Urinary bladder (tissue), 4 donors: ENCODE data around the gene KCNN4. TPM values are rescaled to one million over a fixed set of nuclear protein-coding genes. Genes with fewer than 3 reads are reported as not detected.

Source experiments
- DNase-seq: peaks from one replicate; pipeline ENCODE4 v3.0.0-alpha.2; 2015; ENCODE audit errors: extremely low spot score
- H3K27ac ChIP-seq: one replicate; pipeline ENCODE4 v1.5.1; 2013; ENCODE audit warnings: low read depth, mild to moderate bottlenecking, moderate library complexity
- H3K36me3 ChIP-seq: one replicate; pipeline ENCODE4 v1.6.1; 2013; ENCODE audit warnings: mild to moderate bottlenecking, moderate library complexity; ENCODE audit not compliant: insufficient read depth
- H3K4me1 ChIP-seq: one replicate; pipeline ENCODE4 v1.6.1; 2013; ENCODE audit warnings: mild to moderate bottlenecking, moderate library complexity; ENCODE audit not compliant: insufficient read depth
- H3K4me3 ChIP-seq: one replicate; pipeline ENCODE4 v1.5.1; 2013; ENCODE audit warnings: low read depth, low read length
- WGBS: extraction: QIAGEN DNeasy Blood & Tissue Kit; methylation state at CpG from one replicate; pipeline ENCODE4 v1.1.7; 2013; 5-methylcytosine and 5-hydroxymethylcytosine counted together
- polyA plus RNA-seq: library from polyadenylated mRNA; stranded (reverse); fragments of 200-250 nt; gene quantifications from one replicate; pipeline ENCODE4 v1.2.3, GENCODE V29; 2013
- total RNA-seq: library from RNA; depleted of rRNA; stranded (reverse); fragments of >200 nt; gene quantifications from one replicate; pipeline ENCODE4 v1.2.3, GENCODE V29; 2014
- donor health status: healthy with polysubstance abuse.
- donor health status: healthy.

Gene KCNN4
- total and polyA plus RNA-seq, 2 donors = 4.3 to 14.3 TPM

DNA sequence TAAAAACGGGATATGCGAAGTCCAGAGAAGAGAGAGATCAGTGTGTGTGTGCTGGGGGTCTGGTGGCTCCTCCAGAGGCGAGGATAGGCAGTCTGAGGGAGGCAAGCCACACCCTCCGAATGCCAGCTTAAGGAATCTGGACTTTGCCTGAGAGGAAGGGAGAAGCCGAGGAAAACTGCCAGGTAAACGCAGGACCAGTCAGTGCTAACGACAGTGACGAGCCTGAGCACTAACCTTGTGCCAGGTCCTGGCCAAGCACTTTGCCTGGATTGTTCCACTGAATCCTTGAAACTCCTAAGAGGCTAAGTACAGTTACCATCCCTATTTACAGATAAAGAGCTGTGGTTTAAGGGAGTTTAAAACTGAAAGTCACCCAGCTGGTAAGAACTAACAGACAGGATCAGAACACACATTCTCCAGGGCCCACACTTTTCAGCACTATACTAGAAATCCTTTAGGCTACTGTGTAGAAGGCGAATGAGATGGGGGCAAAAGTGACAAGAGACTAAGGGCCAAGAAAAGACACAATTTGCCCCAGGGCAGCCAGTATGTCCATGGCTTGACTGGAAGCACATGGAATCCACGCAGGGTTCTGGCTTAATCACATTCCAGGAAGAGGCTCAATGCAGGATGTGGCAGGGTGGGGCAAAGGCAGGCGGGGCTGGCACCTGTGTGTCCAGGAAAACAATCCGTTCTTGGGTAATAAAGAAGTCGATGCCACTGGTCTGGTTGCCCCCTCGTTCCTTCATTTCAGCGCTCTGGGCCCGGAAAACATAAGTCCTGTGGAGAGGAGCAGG, 41.1 kb downstream of the KCNN4 start:
- Histone ChIP-seq H3K4me3 (no peak overlapping the region), H3K36me3 (no peaks in the 10 kb centered on the region), H3K27ac (no peak overlapping the region), H3K4me1 (no peaks in the 10 kb centered on the region)
- no peak for DNase-seq
- 80% methylated on average over 16 of the region's 16 CpGs for WGBS

DNA sequence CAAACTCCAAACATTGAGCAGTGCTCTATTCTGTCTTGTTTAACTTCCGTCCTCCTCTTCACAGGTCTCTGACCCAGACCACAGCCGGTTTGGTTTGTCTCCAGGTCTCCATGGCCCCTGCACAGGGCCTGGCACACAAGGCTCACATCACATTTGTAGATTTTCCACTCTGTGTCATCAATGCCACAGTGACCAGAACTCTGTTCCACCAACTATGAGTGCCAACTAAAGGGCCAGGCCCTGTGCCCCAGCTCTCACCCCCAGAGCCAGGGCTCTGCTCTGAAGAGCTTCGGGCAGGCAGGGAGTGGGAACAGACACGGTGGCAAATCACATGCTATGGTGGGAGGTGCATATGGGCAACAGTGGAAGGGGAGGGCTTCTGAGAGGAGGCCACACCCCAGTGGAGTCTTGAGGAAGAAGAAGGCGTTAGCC, 42.0 kb downstream of the KCNN4 start:
- Histone ChIP-seq H3K4me3 (no peak overlapping the region), H3K27ac (no peak overlapping the region), H3K36me3 (no peaks in the 10 kb centered on the region), H3K4me1 (no peaks in the 10 kb centered on the region)
- WGBS = 61% methylated on average over 5 of the region's 5 CpGs
- DNase-seq = no peak

DNA sequence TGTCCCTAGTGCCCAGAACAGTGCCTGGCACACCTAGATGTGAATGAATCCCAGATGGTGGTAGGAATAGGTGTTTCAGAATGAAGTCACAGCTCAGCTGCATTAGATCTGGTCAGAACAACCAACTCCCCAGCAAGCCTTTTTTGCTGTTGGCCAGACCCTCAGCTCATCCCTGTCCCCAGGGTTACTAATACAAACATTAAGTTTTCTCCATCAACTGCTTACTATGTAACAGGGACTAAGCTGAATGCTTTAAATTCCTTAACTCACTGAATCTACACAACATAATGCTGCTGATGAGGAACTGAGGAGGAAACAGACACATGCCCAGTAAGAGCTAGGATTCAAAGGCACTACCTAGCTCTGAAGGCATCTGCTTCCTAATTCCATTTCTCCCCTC, 44.8 kb downstream of the KCNN4 start:
- Histone ChIP-seq H3K4me3 (no peak overlapping the region), H3K4me1 (no peaks in the 10 kb centered on the region), H3K36me3 (no peaks in the 10 kb centered on the region), H3K27ac (no peak overlapping the region)
- no peak for DNase-seq

DNA sequence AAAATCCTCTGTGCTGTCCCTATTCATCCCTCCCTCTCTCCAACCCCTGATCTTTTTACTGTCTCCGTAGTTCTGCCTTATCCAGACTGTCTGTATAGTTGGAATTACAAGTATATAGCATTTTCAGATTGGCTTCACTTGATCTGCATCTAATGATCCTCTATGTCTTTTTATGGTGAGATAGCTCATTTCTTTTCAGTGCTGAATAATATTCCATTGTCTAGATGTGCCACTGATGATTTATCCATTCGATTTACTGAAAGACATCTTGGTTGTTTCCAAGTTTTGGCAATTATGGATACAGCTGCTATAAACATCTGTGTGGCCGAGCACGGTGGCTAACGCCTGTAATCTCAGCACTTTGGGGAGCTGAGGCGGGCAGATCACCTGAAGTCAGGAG, 45.8 kb downstream of the KCNN4 start:
- Histone ChIP-seq H3K4me1 (no peaks in the 10 kb centered on the region), H3K4me3 (no peak overlapping the region), H3K27ac (no peak overlapping the region), H3K36me3 (no peaks in the 10 kb centered on the region)
- 97% methylated on average over 6 of the region's 6 CpGs for WGBS
- DNase-seq = no peak

DNA sequence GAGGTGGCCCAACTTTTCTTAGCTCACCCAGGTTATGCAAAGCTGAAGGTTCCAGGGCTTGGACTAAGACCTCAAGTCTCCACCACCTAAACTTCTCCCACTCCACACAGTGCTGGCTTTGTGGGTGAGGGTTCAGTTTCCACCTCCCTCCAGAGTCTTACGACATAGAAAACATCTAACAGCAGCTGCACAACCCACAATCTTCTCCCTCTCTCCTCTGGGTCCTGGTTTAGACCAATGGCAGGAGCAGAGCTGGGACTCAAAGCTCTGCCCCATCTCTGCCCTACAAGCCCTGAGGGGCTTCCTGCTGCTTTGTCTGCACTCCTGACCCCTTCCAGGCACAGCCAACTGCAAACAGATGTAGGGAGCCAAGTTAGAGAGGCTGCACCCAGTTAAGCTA, 48.9 kb downstream of the KCNN4 start:
- WGBS = 74% methylated on average over 1 of the region's 1 CpG
- no peak overlapping the region for H3K4me3 ChIP-seq
- no peaks in the 10 kb centered on the region for H3K36me3 ChIP-seq
- no peak for DNase-seq
- no peaks in the 10 kb centered on the region for H3K4me1 ChIP-seq
- no peak overlapping the region for H3K27ac ChIP-seq

DNA sequence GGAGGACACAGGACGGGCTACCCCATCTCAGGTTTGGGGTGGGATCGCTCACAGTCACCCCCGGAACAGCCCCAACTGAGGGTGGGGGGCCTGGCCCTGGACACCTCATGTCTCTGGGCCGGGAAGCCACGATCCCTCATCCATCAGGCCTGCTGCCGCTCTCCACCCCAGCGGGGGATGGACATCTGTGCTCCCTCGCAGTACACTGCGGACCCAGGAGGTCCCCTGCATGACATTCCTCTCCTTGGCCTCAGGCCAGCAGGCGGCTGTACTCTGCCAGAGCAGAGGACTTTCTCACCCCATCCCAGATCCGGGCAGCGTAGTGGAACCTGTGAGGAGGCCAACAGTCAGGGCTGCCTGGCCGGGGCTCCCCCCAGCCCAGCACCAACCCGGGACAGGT, 49.4 kb downstream of the KCNN4 start:
- H3K27ac ChIP-seq = no peak overlapping the region
- H3K4me1 ChIP-seq = no peaks in the 10 kb centered on the region
- no peak overlapping the region for H3K4me3 ChIP-seq
- no peak for DNase-seq
- WGBS = 84% methylated on average over 14 of the region's 14 CpGs
- H3K36me3 ChIP-seq = no peaks in the 10 kb centered on the region

DNA sequence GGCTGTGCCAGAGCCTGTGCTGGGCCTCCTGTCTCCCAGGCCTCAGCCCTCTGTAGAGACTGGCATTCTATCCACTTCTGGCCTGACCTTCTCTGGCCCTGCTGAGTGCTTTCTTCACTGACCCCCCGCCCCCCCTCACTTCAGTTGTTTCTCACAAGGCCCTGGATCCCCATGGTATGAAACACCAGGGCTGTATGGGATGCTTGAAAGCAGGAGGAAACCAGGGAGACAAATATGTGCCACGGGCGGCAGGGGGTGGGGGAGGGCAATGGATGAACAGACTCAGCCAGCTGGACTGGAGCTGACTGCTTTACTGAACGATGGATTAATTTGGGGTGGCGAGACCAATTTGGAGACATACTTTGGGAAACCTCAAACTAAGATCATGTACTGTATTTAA, 50.9 kb downstream of the KCNN4 start:
- 81% methylated on average over 5 of the region's 5 CpGs for WGBS
- H3K36me3 ChIP-seq = no peaks in the 10 kb centered on the region

DNA sequence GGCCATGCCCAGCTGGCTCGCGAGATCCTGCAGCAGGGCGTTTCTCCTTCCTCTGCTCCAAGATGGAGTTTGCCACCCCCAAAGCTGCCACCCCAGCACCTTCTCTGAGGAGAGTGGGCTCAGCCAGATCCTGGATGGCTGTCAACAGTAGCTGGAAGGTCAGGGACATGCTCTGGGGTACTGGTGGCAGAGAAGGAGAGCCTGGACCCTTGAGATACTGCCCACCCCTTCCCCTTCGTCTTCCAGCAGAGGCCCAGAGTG, 53.2 kb downstream of the KCNN4 start:
- Histone ChIP-seq H3K4me3 (no peak overlapping the region), H3K36me3 (no peaks in the 10 kb centered on the region), H3K4me1 (no peaks in the 10 kb centered on the region), H3K27ac (no peak overlapping the region)
- no peak for DNase-seq
- WGBS = 77% methylated on average over 4 of the region's 4 CpGs

More for the DNA sequence above, 50.9 kb downstream of the KCNN4 start:
- H3K27ac ChIP-seq = no peak overlapping the region
- no peaks in the 10 kb centered on the region for H3K4me1 ChIP-seq
- H3K4me3 ChIP-seq = no peak overlapping the region
- no peak for DNase-seq

DNA sequence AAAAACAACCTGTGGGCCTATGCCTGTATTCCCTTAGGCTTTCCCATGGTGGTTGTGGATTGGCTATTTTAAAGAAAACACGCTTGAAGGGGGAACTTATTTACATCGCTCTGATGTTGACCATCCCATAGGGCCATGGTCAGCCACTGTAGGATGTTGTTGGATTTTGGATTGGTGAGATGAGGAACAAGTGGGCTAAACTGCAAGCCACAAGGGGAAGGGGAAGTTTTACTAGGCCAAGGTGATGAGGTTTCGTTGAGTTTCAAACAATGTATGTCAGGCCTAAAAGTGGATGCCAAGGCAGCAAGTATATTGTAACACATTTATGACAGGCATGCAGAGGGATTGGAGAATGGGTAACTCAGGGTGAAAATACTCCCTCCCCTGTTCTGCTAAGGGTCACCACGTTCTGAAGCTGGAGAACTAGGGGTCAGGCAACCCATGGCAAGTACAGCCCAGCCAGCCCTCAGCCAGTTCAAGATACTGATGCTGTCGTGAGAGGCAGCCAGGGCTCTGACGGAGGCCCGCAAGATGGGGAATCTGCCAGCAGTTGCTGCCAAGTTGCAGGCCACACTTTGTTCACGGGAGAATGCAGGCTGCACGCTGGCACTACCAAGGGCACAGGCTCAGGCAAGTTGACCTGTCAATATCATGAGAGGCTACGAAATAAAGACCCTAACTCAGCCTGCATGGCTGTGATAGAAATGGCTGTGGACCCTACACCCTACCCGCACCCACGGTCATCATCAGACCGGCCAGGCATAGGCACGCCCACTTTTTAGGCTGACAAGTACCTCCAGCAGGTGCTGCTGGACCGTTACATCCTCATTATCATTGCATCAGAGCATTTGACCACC, 53.8 kb downstream of the KCNN4 start:
- 60% methylated on average over 15 of the region's 15 CpGs for WGBS

DNA sequence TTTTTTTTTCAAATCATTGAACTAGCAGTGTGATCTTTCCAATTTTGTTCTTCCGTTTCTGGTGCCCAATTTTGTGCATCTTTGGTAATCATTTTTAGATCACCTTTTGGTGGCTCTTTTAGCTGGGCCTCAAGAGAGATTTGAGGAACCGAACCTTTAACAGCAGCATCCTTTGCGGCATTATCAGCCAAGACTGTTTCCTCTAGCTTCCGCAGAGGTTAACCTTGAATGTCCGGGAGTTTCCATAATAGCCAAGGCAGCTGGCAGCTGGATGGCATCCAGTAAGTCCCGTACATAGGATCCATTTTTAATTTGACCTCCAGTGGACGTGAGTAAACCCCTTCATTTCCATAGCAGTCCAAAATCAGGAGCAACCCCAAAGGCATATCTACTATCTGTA, 55.3 kb downstream of the KCNN4 start:
- no peak overlapping the region for H3K4me3 ChIP-seq
- 43% methylated on average over 7 of the region's 7 CpGs for WGBS
- H3K27ac ChIP-seq = no peak overlapping the region
- DNase-seq = no peak
- H3K4me1 ChIP-seq = no peaks in the 10 kb centered on the region
- H3K36me3 ChIP-seq = no peaks in the 10 kb centered on the region

More for the DNA sequence above, 53.8 kb downstream of the KCNN4 start:
- Histone ChIP-seq H3K4me1 (no peaks in the 10 kb centered on the region), H3K4me3 (no peak overlapping the region), H3K27ac (no peak overlapping the region), H3K36me3 (no peaks in the 10 kb centered on the region)
- DNase-seq = no peak

DNA sequence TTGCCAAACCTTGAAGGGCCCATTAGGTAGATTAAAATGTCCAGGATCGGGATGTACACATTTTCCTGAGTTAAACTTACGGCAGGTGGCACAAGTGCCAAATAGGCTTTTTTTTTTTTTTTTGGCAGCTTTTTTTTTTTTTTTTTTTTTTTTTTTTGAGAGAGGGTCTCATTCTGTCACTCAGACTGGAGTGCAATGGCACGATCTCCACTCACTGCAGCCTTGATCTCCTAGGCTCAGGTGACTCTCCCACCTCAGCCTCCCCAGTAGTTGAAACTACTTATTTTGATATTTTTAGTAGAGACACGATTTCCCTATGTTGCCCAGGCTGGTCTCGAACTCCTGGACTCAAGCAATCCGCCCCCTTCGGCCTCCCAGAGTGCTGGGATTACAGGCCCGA, 55.9 kb downstream of the KCNN4 start:
- Histone ChIP-seq H3K4me3 (no peak overlapping the region), H3K4me1 (no peaks in the 10 kb centered on the region), H3K36me3 (no peaks in the 10 kb centered on the region), H3K27ac (no peak overlapping the region)
- no peak for DNase-seq
- 74% methylated on average over 8 of the region's 8 CpGs for WGBS

DNA sequence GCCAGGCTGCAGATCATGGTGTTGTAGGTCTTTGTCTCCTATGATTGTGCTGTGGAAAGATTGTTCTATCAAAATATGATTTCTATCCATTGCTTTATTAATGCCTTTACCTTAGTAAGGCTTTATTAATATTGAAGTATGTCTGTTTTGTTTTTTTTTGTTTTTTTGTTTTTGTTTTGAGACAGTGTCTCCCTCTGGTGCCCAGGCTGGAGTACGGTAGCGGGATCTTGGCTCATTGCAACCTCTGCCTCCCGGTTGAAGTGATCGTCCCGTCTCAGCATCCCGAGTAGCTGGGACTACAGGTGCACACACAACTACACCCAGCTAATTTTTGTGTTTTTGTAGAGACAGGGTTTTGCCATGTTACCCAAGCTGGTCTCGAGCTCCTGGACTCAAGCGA, 57.2 kb downstream of the KCNN4 start:
- WGBS = 58% methylated on average over 8 of the region's 8 CpGs

DNA sequence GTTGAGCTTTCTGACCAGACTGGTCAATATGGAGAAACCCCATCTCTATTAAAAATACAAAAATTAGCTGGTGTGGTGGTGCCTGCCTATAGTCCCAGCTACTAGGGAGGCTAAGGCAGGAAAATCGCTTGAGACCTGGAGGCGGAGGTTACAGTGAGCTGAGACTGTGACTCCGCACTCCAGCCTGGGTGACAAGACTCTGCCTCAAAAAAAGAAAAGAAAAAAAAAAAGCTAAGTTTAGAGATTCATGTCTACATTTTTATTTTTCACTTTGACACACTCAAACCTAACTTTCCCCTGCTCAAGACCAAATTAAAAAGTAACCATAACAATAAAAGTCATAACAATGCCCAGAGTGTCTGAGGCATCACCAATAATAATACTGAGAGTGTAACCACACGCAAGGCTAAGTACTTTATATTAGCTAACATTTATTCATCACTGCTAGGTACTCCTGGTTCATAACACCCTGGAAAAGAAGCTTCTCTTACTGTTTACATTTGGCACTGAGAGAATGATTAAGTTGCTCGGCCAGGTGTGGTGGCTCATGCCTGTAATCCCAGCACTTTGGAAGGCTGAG, 59.2 kb downstream of the KCNN4 start:
- Histone ChIP-seq H3K36me3 (no peaks in the 10 kb centered on the region), H3K4me1 (no peaks in the 10 kb centered on the region), H3K27ac (no peak overlapping the region), H3K4me3 (no peak overlapping the region)
- WGBS = 79% methylated on average over 5 of the region's 5 CpGs
- DNase-seq = no peak

More for the DNA sequence above, 57.2 kb downstream of the KCNN4 start:
- no peaks in the 10 kb centered on the region for H3K4me1 ChIP-seq
- H3K4me3 ChIP-seq = no peak overlapping the region
- H3K27ac ChIP-seq = no peak overlapping the region
- no peak for DNase-seq
- H3K36me3 ChIP-seq = no peaks in the 10 kb centered on the region

DNA sequence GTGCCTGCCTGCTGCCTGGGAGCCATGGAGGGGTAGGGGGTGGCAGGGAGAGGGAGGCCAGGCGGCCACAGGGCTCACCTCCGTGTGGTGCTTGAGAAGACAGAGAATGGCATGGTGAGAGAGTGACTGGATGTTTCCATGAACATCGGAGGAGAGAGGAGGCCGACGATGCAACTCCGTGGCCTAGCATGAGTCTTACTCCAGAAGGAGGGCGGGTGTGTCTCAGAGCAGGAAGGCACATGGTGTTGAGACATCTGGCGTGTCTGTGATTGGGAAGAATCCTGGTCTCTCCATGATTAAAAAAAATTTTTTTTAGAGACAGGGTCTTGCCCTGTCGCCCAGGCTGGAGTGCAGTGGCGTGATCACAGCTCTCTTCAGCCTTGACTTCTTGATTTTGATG, 59.8 kb downstream of the KCNN4 start:
- Histone ChIP-seq H3K27ac (no peak overlapping the region), H3K4me1 (no peaks in the 10 kb centered on the region), H3K36me3 (no peaks in the 10 kb centered on the region), H3K4me3 (no peak overlapping the region)
- 79% methylated on average over 10 of the region's 10 CpGs for WGBS
- DNase-seq = no peak
